ENCODE results near the gene TJP3.
A peak's percentile ranks its signal among the peaks of the same experiment; 100 is the strongest.

TJP3 gene

DNA sequence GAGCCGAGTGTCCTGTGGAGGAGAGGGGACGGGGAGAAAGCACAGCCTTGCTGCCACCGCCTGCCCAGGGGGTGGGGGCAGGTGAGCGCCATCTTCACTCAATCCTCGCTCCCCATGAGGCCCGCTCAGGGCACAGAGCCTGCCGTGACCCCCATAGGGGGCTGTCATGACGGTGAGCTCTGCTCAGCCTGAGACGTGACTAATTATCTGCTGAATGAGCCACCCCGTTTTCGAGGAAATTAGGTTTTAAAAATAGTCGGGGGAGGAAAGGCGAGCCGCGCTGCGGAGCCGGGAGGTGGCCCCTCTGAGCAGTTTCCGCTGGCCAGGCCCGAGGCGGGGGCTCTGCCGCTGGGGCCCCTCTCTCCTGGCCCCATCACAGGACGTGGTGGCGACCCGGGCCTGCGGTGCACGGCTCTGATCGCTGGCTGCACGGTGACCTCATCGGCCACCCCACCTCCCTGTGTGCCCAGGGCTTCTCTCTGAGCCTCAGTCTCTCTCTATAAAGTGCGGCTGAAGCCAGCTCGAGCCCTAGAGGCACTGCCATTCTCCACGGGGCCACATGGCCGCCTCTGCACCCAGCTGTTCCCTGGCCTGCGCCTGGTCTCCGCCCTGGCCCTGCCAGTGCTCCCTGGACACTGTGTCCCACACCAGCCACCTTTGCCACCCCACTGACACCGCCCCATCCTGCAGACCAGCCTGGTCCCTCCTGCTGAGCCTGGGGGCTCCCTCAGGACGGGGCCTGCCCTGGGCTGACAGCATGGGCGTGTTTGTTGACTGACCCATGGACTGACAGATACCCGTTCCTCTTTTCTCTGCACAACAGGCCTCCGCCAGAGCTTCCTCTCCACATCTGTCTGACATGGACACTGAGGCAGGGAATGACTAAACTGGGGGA lies 36.3 kb upstream of the TJP3 start:
- DNase-seq (ENCODE audit: low read depth in 3 of 3) = peak in 1 of 3 donors; percentile 27

DNA sequence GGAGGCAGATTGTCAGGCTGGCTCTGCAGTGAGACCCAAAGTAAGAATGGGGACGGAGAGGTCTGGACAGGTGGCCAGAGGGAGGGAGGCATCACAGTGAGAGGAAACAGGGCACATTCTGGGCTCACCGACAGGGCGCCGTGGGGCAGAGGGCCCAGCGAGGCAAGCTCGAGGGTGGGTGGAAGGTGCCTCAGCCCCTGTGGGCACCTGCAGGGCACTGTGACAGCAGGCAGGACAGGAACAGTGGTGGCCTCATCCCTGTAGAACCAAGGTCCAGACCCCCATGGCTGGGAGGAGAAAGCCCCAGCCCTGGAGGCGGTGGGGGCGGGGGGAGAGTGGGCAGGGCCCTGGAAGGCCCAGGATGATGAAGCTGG lies 35.6 kb upstream of the TJP3 start:
- no peak for DNase-seq (ENCODE audit: low read depth in 3 of 3)

DNA sequence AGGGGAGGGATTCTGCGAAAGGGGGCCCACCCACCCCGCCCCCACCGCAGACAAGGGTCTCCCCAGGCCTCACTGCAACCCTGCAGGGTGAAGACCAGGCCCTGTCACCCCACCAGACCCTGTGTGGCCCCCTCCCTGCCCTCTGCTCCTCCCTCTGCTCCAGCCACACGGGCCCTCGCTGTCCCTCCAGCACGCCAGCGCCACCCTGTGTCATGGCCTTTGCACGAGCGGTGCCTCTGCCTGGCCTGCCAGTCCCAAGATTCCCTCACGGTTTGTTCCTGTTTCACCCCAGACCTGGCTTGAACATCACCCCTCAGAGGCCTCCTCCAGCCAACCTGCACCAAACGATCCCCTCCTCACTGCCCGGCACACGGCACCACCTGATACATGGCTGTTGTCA lies 35.2 kb upstream of the TJP3 start:
- DNase-seq (ENCODE audit: low read depth in 3 of 3) = no peak

DNA sequence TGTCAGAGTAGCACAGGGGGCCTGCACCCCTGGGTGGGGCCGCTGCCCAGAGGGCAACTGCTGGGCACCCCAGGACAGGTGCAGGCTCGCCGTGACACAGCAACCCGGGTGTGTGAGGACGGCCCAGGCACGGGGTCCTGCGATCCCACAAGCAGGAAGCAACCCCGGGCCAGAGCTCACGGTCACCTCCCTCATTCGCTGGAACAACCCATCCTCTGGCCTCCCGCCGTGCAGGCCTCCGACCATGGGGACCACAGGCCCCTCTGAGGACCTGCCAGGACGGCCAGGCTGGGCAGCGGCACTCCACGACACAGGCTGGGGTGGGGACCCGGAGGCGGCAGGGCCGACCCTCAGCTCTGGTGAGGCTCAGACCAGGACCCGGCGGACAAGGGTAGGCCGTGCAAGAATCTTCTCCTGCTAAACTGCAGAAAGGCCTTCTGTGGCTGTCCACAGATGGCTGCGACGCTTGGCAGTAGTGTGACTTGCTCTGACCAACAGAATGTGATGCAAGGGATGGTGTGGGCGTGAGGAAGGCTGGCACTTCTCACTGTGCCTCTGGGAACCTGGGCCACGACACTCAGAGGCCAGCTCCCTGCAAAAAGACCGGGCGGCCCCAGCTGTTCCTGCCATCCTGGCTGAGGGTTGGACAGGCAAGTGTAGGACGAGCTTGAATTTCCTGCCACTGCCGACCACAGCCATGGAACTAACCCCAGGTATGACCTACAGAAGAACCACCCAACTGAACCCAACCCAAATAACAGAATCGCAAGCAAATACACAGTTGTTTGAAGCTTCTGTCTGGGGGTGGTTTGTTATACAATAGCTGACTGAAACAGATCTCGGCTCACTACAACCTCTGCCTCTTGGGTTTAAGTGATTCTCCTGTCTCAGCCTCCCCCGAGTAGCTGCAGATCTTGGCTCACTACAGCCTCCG lies 34.4 kb upstream of the TJP3 start:
- no peak for DNase-seq (ENCODE audit: low read depth in 3 of 3)

DNA sequence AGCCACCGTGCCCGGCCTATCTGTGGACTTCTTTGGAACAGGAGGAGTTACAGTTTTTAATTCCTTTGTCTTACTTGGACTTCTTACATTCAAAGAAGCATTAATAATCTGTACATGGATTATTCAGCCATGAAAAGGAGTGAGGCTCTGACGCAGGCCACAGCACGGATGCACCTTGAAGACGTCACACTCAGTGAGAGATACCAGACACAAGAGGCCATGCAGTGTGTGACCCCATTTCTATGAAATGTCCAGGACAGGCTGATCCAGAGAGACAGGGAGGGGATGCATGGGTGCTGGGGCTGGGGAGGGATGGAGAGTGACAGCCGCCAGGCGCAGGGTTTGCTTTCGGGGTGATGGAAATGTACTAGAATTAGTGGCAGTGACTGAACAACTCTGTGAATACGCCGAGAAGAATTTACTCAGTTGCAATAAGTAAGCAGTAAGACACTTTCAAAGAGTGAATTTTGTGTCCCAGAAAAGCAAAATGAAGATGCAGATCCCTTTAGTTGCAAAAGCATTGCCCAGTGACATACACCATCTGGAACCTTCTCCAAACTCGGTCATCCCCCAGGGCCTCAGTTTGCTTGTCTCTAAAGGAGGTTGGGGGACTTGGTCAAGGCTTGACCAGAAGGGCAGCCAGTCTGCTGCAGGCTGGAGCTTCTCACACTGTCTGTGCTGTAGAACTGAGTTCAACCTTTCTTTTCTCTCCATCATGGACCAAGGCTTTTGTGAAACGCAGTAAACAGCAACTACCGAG lies 33.2 kb upstream of the TJP3 start:
- DNase-seq (ENCODE audit: low read depth in 3 of 3) = no peak

DNA sequence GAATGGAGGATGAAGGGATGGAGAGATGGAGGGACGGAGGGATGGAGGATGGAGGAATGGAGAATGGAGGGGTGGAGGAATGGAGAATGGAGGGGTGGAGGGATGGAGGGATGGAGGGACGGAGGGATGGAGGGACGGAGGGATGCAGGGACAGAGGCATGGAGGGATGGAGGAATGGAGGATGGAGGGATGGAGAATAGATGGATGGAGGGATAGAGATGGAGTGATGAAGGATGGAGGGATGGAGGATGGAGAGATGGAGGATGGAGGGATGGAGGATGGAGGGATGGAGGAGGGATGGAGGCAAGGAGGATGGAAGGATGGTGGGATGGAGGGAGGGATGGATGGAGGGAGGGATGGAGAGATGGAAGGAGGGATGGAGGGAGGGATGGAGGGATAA lies 30.0 kb upstream of the TJP3 start:
- DNase-seq (ENCODE audit: low read depth in 3 of 3) = no peak

DNA sequence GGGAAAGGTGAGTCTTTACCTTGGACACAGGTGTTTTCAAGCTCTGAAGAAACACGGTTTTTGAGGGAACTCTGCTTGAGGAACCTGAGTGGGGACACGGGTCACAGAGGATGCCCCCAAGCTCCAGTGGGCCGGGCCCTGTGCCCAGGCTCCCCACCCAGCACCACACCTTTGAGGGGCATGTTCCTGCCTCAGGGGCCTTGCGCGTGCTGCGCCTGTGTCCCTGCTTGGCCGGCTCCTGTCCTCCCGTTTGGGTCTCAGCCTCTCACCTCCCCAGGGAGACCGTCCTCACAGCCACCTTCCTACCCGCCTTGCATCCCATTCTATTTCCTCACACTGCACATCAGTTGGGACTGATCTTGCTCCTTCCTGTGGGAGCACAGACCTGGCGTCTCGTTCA lies 29.0 kb upstream of the TJP3 start:
- no peak for DNase-seq (ENCODE audit: low read depth in 3 of 3)

DNA sequence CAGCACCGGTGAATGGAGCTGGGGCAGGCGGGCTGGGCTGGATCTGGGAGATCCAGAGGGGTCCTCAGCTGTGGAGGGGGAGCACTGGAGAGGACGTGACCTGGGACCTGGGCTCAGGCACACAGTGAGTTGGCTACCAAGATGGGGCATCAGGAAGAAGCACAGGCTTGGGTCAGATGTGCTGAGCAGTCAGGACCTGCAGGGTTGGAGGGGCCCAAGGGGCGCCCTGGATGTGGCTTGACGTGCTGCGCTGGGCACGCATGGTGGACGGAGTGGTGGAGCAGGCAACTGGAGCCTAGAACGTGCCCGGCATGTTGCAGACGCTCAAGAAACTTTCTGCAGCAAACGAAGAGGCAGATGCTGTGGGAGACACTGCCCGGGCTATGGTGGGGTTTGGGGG lies 28.6 kb upstream of the TJP3 start:
- DNase-seq (ENCODE audit: low read depth in 3 of 3) = no peak

DNA sequence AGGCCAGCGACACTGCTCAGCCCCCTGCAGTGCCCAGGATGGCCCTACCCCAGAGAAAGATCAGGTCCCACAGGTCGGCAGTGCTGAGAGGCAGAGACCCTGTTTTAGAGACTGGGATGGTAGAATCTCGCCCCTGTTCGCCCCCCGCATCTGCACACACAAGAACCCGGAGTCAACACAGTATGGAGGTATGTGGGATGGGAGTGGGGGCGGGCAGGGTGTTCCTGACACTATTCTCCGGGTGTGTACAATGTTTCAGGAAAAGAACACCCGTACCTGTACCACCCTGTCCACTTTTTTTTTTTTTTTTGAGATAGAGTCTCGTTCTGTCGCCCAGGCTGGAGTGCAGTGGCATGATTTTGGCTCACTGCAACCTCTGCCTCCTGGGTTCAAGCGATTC lies 27.2 kb upstream of the TJP3 start:
- DNase-seq (ENCODE audit: low read depth in 3 of 3) = no peak

DNA sequence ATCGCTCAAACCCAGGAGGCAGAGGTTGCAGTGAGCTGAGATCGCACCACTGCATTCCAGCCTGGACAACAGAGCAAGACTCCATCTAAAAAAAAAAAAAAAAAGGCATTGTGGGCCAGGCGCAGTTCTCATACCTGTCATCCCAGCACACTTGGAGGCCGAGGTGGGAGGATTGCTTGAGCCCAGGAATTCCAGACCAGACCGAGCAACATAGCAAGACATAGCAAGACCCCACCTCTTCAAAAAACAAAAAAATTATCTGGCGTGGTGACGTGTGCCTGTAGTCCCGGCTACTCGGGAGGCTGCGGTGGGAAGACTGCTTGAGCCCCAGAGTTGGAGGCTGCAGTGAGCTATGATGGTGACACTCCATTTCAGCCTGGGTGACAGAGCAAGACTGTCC lies 25.9 kb upstream of the TJP3 start:
- DNase-seq (ENCODE audit: low read depth in 3 of 3) = no peak

DNA sequence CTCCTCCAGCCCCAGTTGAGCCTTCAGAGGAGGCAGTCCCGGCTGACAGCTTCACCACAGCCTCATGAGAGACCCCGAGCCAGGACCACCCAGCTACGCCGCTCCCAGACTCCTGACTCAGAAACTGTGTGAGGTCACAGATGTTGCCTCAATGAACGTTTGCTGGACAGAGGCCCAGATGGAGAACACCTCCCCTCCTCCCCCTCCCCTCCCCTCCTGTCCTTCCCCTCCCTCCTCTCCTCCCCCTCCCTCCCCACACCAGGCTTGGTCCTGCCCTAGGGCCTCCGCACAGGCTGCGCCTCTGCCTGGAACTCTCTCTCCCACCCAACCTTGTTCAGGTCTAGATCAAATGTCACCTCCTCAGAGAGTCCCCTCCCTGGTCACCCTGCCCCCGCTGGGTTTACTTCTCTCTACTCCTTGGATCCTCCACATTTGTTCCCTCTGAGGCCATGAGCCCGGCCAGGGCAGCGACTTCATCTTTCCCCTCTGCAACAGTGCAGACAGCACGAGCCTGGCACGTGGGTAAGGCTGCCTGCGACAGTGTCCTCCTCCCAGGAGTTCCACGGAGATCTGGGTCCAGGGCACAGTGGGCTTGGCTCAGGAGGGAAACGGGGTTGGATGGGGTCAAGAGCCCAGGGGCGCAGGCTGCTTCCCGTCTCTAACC lies 25.3 kb upstream of the TJP3 start:
- no peak for DNase-seq (ENCODE audit: low read depth in 3 of 3)

DNA sequence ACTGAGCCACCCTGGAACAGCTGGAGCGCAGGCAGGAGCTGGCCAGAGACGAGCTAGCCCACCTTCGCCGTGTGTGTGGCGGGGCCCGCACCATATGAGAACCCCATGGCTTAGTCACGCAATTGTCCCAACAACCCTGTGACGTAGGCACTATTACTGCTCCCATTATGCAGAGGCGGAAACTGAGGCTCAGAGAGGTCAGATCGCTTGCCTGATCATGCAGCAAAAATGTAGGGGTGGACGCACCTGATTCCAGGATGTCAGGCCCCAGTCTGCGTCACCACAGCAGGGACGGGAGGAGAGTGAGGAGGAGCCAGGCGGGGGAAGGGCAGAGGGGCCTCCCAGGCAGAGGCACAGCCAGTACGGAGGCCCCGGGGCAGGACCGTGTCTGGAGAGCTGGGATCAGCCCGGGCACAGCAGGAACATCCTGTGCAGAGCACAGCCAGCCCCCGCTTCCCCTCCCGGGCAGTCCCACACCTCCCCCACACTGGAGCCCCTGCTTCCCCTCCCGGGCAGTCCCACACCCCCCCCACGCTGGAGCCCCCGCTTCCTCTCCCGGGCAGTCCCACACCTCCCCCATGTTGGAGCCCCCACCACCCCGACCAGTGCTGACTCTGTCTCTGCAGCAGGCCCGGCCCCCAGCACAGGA lies 24.7 kb upstream of the TJP3 start:
- no peak for DNase-seq (ENCODE audit: low read depth in 3 of 3)

DNA sequence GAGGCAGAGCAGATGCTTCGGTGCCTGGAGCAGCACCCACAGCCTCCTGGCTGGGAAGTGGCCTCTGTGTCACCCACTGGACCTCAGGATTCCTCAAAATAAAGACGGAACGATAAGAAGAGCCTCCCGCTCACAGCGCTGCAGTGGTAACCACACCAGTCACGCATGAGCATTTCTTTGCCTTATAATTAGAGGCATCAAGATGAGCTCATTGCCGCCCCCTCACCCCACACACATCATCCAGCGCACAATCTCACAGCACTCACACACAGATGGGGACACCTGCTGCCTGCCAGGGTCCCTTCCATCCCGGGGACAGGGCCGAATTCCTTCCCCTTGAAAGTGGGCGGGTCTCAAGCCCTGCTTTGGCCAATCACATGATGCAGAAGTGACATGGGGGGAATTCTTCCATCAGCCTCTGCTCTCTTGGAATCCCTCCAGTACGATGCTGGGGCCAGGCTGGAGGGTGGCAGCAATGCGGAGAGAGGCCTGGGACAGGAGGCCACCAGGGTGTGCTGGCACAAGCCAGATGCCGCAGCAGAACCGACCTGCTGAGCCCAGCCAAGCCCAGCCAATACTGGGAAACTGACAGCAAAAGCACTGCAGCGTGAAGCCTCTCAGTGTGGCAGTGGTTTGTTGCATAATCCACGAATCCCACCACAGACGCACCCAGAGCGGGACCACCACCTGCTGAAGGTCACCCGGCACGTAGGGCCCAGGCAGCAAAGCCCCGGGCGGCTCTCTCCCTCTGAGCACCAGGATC lies 23.9 kb upstream of the TJP3 start:
- no peak for DNase-seq (ENCODE audit: low read depth in 3 of 3)

DNA sequence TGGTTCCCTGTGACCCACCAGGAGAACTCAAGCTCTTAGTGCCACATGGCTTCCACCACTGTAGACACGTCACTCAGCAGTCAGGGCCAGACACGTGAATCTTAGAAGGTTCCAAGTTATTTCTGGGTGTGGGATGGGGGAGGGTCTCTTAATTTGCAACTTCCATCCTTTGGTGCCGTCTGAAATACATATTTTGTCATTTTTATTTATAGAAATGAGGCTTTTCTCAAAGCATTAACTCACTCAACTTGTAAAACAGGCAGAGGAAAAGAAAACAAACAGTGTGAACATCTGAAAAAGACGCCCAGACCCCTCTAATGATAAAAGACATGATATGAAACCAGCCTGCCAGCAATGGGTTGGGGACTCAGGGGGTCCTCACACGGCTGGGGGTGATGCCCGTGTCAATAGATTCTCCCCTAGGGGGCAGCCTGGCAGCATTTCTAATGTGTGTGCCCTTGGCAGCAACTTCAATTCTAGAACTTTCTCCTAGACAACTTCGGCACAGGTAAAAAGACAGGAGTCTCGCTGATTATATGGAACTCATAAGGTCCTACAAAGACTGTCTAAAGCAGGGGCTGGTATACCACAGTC lies 23.3 kb upstream of the TJP3 start:
- no peak for DNase-seq (ENCODE audit: low read depth in 3 of 3)

DNA sequence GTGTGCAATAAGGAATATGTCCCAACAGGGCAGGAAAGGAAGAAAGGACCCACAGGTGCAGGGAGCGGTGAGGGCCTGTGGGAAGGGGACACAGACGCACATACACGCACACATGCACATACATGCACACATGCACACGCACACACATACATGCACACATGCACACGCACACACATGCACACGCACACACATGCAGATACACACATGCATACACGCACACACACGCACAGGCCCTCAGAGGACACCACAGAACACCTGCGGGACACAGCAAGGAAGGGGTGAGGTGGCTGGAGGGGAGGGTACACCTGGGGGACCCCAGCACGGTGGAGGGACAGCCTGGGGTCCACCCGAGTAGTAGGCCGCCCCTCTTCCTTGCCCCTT lies 20.8 kb upstream of the TJP3 start:
- no peak for DNase-seq (ENCODE audit: low read depth in 3 of 3)

DNA sequence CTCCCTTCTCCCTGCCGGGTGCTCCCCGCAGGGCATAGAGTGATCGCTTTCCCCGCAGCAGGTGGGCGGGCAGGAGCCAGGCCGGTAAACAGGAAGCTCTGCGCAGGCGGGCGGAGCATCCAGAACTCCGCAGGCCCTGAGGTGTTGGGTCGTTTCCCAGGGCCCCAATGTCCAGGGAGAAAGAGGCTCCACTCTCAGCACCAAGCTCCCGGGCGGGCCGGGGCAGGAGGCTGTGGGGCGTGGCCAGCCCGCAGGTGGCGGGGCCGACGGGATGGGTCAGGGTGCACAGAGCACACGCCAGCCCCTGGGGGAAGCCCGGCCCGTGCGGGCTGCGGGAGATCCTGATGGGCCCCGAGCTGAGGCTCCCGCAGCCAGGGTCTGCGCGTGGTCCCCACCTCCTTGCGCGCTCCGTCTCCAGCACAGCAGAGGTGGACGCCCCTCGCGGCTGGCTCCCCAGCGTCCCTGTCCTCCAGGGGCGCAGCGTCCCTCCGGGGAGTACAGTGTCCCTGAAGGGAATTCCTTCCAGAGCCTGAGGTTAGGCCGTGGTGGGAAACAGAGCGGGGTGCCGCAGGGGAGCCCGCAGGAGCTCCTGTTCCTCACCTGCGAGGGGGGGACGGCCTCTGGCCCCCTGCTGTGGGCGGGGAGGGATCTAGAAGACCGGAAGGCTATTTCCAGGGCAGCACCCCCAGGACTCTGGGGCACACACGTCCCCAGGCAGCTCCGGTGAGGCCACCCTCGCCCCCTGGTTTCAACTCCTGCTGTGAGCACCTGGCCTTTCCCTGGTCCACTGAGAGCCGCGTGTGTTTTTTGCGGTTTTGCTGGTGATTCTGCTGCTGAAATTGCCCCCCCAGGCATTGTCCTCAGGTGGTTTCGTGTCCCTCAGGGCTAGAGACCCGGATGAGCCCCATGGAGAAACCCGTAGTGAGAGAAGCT lies 20.1 kb upstream of the TJP3 start:
- no peak for DNase-seq (ENCODE audit: low read depth in 3 of 3)

DNA sequence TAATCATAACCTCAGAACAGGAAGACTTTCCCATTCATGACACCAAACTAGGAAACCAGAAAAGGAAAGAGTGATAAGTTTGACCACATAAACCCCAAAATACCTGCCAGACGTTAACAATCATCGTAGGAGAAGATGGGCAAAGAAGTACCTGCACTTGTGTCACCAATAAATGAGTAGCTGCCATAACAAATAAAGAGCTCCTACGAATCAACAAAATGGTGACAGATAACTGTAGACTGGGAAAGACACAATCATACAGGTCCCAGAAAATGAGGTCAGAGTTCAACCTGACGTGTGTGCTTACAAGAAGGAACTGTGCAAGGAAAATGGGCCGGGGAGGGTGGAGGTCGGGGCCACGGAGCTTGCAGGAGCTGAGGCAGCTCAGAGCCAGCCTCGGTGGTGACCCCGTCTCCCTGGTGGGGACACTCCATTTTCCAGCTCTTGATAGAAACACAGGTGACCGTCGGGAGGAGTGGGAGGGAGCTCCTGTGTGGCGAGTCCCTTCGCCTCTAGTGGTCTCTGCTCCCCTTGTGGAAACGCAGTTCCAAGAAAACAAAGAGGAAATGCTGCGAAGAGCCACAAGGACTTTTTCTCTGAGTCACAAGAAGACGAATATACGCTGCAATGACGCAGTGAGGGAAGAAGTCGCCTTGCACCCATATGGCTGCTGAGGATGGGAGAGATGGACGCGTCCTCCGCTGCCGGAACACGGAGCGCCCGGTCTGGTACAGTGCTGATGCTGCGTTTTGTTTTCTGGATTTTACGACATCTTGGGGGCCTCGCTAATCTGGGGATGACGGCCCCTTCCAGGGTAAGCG lies 17.4 kb upstream of the TJP3 start:
- no peak for DNase-seq (ENCODE audit: low read depth in 3 of 3)

DNA sequence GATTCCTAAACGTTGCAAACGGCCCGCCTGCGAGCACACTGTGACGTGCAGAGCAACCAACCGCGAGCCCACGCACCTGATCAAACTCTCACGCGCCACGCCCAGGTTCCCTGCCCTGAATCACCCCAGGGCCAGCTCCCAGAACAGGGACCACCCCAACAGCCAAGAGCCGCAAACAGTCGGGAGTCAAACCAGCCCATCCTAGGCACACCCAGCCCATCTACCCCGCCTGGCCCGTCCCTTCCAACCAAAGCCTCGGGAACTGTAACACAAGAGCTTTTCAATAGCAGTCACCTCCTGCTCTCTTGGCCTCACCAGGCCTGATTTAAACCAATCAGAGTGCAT lies 16.8 kb upstream of the TJP3 start:
- no peak for DNase-seq (ENCODE audit: low read depth in 3 of 3)
